ENCODE data around the gene LITAF. TPM values are rescaled to one million over a fixed set of nuclear protein-coding genes. Genes with fewer than 3 reads are reported as not detected.
"Not testable (repeated sequence)": the region's sequence is repeated elsewhere in the genome, so short reads cannot be mapped to it uniquely, and the experiment has no call there.

Gene LITAF
- total and polyA plus RNA-seq, 2 of the 4 experiments (the other 2 are of a cell fraction) = 113 to 206 TPM

DNA sequence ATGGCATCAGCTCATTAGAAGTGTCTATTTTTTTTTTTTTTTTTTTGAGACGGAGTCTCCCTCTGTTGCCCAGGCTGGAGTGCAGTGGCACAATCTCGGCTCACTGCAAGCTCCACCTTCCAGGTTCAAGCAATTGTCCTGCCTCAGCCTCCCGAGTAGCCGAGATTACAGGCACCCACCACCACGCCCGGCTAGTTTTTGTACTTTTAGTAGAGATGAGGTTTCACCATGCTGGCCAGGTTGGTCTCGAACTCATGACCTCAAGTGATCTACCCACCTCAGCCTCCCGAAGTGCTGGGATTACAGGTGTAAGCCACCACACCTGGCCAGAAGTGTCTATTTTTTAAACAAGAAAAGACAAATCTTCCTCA lies 9.4 kb downstream of the LITAF start:
- H2BK5ac ChIP-seq (ENCODE audit: low read depth, low read length, poor library complexity, severe bottlenecking); H3K9ac ChIP-seq (ENCODE audit: low read depth, low read length); H2AK5ac ChIP-seq (ENCODE audit: low read depth, low read length); H3K9me3 ChIP-seq (ENCODE audit: control insufficient read depth, insufficient read depth, low read length); H4K5ac ChIP-seq (ENCODE audit: low read depth, low read length); H3K9me1 ChIP-seq (ENCODE audit: insufficient read depth, low read length); H4K91ac ChIP-seq (ENCODE audit: insufficient read depth, low read depth, low read length); H2BK15ac ChIP-seq (ENCODE audit: low read depth, low read length); H2AFZ ChIP-seq (replicated peaks; ENCODE audit: low read length, poor library complexity); H3K18ac ChIP-seq (ENCODE audit: low read depth, low read length); intact Hi-C loops (cut with micrococcal nuclease); BruUV-seq (replicated peaks); H3K4ac ChIP-seq (ENCODE audit: low read depth, low read length); dilution Hi-C loops (cut with HindIII; ENCODE audit: low sequenced_read_pairs, unreplicated experiment); H3K4me1 ChIP-seq (ENCODE audit: control insufficient read depth, insufficient read depth, low read length); H3K14ac ChIP-seq (replicated peaks; ENCODE audit: low read depth, low read length); H2BK20ac ChIP-seq (ENCODE audit: low read depth, low read length); H3K4me3 ChIP-seq (ENCODE audit: insufficient read depth, low read depth, low read length); H3K23ac ChIP-seq (ENCODE audit: low read depth, low read length); ATAC-seq (ENCODE audit: low read depth); H3K4me2 ChIP-seq (ENCODE audit: low read depth, low read length); H3K27ac ChIP-seq (ENCODE audit: insufficient read depth, low read length); POLR2A ChIA-PET (ENCODE audit: unreplicated experiment); H3K27me3 ChIP-seq (ENCODE audit: control insufficient read depth, insufficient read depth, low read length); H2BK120ac ChIP-seq (ENCODE audit: low read depth, low read length); H3K56ac ChIP-seq (ENCODE audit: extremely low read depth, insufficient read depth, low read length); in situ Hi-C loops (cut with MboI; ENCODE audit: low sequenced_read_pairs); H2AK9ac ChIP-seq (replicated peaks; ENCODE audit: low read depth, low read length, poor library complexity); H4K8ac ChIP-seq (ENCODE audit: low read depth in 2 of 2, low read length in 2 of 2); DNase-seq: not testable (repeated sequence)
- CTCF ChIA-PET = interaction anchor here (1.4 kb wide), 1 partner anchor 45 kb away, joined by 3 read pairs; no protein-coding TSS in a partner anchor
- H3K36me3 ChIP-seq (ENCODE audit: control insufficient read depth, insufficient read depth, low read length) = peaks cover 17% of the 10 kb centered on the region
- H4K20me1 ChIP-seq (ENCODE audit: insufficient read depth, low read length) = peaks cover 69% of the 10 kb centered on the region
- peaks cover 32 to 72% of the 10 kb centered on the region in 2 experiments for H3K79me1 ChIP-seq (ENCODE audit: low read depth in 1 of 2, low read length in 2 of 2)
- no CpG with 5 or more reads among the region's 8 CpGs for WGBS, 2 experiments (ENCODE audit: extremely low coverage in 2 of 2, insufficient read length in 1 of 2)
